NT2/D1 (cell line): ENCODE results near the gene ACOX3.

Experiments used
- DNase-seq: peaks from one replicate; pipeline ENCODE4 v3.0.0-alpha.2; 2011; ENCODE audit warnings: low read depth, low spot score
- H3K27me3 ChIP-seq: 2 replicates; pipeline ENCODE4 v1.6.0; 2011; ENCODE audit warnings: mild to moderate bottlenecking; ENCODE audit not compliant: insufficient read length, insufficient read depth
- H3K36me3 ChIP-seq: 2 replicates; pipeline ENCODE4 v1.6.1; 2011; ENCODE audit warnings: mild to moderate bottlenecking, low read length, mixed read lengths; ENCODE audit not compliant: insufficient read depth, insufficient read length
- H3K4me1 ChIP-seq: 2 replicates; pipeline ENCODE4 v1.5.1; 2011; ENCODE audit not compliant: insufficient read depth, insufficient read length
- H3K4me3 ChIP-seq: 2 replicates; pipeline ENCODE4 v1.5.1; 2011; ENCODE audit warnings: low read depth; ENCODE audit not compliant: insufficient read length
- H3K9ac ChIP-seq: 2 replicates; pipeline ENCODE4 v1.6.0; 2011; ENCODE audit warnings: low read depth; ENCODE audit not compliant: insufficient read length
- H3K9me3 ChIP-seq: 2 replicates; pipeline ENCODE4 v1.5.1; 2011; ENCODE audit warnings: mild to moderate bottlenecking, low read length; ENCODE audit not compliant: insufficient read depth
- SUZ12 ChIP-seq: IDR thresholded peaks from 2 replicates; pipeline ENCODE4 v1.6.1; 2011; ENCODE audit not compliant: insufficient read length, insufficient read depth; ENCODE audit errors: extremely low read depth
- YY1 ChIP-seq: IDR thresholded peaks from 2 replicates; pipeline ENCODE4 v1.6.1; 2011; ENCODE audit not compliant: insufficient read length, insufficient read depth
- ZNF274 ChIP-seq: IDR thresholded peaks from 2 replicates; pipeline ENCODE4 v1.6.1; 2011; ENCODE audit warnings: mild to moderate bottlenecking, low read depth, low read length

Gene ACOX3

GRCh38 chr4:8380511-8381415, 59.8 kb downstream of the ACOX3 start:
- Histone ChIP-seq H3K4me3 (no peak overlapping the region), H3K4me1 (peaks cover 14% of the 10 kb centered on the region), H3K36me3 (peaks cover 26% of the 10 kb centered on the region), H3K9ac (no peak overlapping the region), H3K9me3 (no peaks in the 10 kb centered on the region), H3K27me3 (no peaks in the 10 kb centered on the region)
- TF ChIP-seq SUZ12 = no peak
- TF ChIP-seq YY1 = no peak
- TF ChIP-seq ZNF274 = no peak
- no peak for DNase-seq

GRCh38 chr4:8379771-8380170, 60.8 kb downstream of the ACOX3 start:
- no peak overlapping the region for H3K9ac ChIP-seq
- peaks cover 17% of the 10 kb centered on the region for H3K36me3 ChIP-seq
- H3K9me3 ChIP-seq = no peaks in the 10 kb centered on the region
- TF ChIP-seq ZNF274 = no peak
- no peak for TF ChIP-seq SUZ12
- no peak for TF ChIP-seq YY1
- no peak overlapping the region for H3K4me3 ChIP-seq
- no peak for DNase-seq
- no peaks in the 10 kb centered on the region for H3K27me3 ChIP-seq
- H3K4me1 ChIP-seq = peaks cover 7% of the 10 kb centered on the region

GRCh38 chr4:8379281-8379680, 61.2 kb downstream of the ACOX3 start:
- Histone ChIP-seq H3K4me1 (peaks cover 7% of the 10 kb centered on the region), H3K9me3 (no peaks in the 10 kb centered on the region), H3K9ac (no peak overlapping the region), H3K4me3 (no peak overlapping the region), H3K27me3 (no peaks in the 10 kb centered on the region), H3K36me3 (peaks cover 15% of the 10 kb centered on the region)
- no peak for DNase-seq
- TF ChIP-seq ZNF274 = no peak

GRCh38 chr4:8378776-8379175, 61.7 kb downstream of the ACOX3 start:
- DNase-seq = no peak
- no peaks in the 10 kb centered on the region for H3K9me3 ChIP-seq
- TF ChIP-seq SUZ12 (no peak), YY1 (no peak), ZNF274 (no peak)
- H3K36me3 ChIP-seq = peaks cover 15% of the 10 kb centered on the region
- no peaks in the 10 kb centered on the region for H3K27me3 ChIP-seq
- no peak overlapping the region for H3K4me3 ChIP-seq
- no peak overlapping the region for H3K9ac ChIP-seq
- H3K4me1 ChIP-seq = peaks cover 7% of the 10 kb centered on the region

- no peak overlapping the region for H3K4me3 ChIP-seq
- peaks cover 7% of the 10 kb centered on the region for H3K4me1 ChIP-seq
- no peaks in the 10 kb centered on the region for H3K27me3 ChIP-seq
- no peak for TF ChIP-seq YY1
- no peak for TF ChIP-seq ZNF274
- TF ChIP-seq SUZ12 = no peak
- no peak for DNase-seq
- H3K9ac ChIP-seq = no peak overlapping the region
- H3K9me3 ChIP-seq = no peaks in the 10 kb centered on the region
- H3K36me3 ChIP-seq = peaks cover 15% of the 10 kb centered on the region
Measured at GRCh38 chr4:8378101-8378724, 62.3 kb downstream of the ACOX3 start.

GRCh38 chr4:8377103-8378075, 63.1 kb downstream of the ACOX3 start:
- no peak overlapping the region for H3K9ac ChIP-seq
- peaks cover 7% of the 10 kb centered on the region for H3K4me1 ChIP-seq
- peaks cover 15% of the 10 kb centered on the region for H3K36me3 ChIP-seq
- no peaks in the 10 kb centered on the region for H3K9me3 ChIP-seq
- H3K4me3 ChIP-seq = no peak overlapping the region
- TF ChIP-seq YY1 (no peak), SUZ12 (no peak)
- H3K27me3 ChIP-seq = no peaks in the 10 kb centered on the region
- no peak for DNase-seq
